GM21576 (cell line): Measurements from ENCODE around the gene LGALS7B.
"Not testable (repeated sequence)": the region's sequence is repeated elsewhere in the genome, so short reads cannot be mapped to it uniquely, and the experiment has no call there.

Experiments
- ATAC-seq: cut with Tn5 transposase; IDR thresholded peaks from one replicate; pipeline ENCODE4 v1.9.1; 2021; ENCODE audit warnings: mild to moderate bottlenecking, moderate library complexity; ENCODE audit not compliant: unreplicated experiment

LGALS7B gene

GRCh38 chr19:38788478-38789243 lies at the start of gene LGALS7B:
LGALS7B (plus strand) TSS chr19:38789200; CDS start chr19:38789227, 27 bp downstream.
- no peak for ATAC-seq

- no peak for ATAC-seq
Measured at GRCh38 chr19:38739440-38740256, 49.4 kb upstream of the LGALS7B start.

DNA sequence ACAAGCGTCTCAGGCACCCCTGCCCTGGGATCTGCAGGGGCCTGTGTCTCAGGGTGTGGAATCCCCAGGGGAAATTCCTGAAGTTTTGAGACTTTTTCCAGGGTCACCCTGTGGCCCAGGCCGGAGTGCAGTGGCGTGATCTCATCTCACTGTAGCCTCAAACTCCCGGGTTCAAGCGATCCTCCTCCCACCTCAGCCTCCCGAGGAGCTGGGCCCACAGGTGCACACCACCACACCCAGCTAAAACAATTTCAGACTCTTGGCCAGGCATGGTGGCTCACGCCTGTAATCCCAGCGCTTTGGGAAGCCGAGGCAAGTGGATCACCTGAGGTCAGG lies 48.8 kb upstream of the LGALS7B start:
- no peak for ATAC-seq

DNA sequence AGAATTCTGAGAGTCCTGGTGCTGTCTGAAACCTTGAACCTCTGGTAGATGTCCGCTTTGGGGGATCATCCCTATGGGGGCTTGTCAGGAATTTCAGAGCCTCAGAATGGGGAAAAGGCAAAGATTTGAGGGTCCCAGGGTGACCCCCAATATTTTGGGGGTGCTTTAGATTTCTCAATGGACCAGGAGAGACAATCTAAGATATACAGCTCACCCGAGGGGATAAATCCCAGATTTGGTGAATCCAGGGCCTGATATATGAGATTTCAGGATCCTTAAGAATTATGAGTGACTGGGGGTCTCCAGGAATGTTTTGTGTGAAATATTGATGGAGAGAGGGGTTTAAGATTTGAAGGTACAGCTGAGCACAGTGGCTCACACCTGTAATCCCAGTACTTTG lies 48.1 kb upstream of the LGALS7B start:
- ATAC-seq = no peak

GRCh38 chr19:38741670-38742069 lies 47.3 kb upstream of the LGALS7B start:
- no peak for ATAC-seq

DNA sequence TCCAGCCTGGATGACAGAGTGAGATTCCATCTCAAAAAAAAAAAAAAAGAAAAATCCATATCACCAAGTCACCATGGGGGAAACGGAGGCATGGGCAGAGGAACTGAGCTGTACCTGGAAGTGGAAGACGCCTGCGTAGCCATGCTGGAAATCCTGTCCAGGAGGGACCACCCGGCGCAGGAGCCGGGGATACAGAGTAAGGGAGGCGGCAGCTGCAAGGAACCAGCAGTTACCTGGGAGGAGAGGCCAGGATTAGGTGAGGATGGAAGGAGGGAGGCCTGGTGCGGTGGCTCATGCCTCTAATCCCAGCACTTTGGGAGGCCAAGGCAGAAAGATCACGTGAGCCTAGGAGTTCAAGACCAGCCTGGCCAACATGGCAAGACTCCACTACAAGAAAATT lies 46.7 kb upstream of the LGALS7B start:
- ATAC-seq = no peak

GRCh38 chr19:38742906-38743305 lies 46.1 kb upstream of the LGALS7B start:
- no peak for ATAC-seq

- no peak for ATAC-seq
Measured at GRCh38 chr19:38743394-38744297, 45.4 kb upstream of the LGALS7B start.

- ATAC-seq = no peak
Measured at GRCh38 chr19:38744298-38744681, 44.7 kb upstream of the LGALS7B start, which contains the start of gene CAPN12. CAPN12 (minus strand) TSS chr19:38744474; CDS start chr19:38744165, 309 bp downstream.

DNA sequence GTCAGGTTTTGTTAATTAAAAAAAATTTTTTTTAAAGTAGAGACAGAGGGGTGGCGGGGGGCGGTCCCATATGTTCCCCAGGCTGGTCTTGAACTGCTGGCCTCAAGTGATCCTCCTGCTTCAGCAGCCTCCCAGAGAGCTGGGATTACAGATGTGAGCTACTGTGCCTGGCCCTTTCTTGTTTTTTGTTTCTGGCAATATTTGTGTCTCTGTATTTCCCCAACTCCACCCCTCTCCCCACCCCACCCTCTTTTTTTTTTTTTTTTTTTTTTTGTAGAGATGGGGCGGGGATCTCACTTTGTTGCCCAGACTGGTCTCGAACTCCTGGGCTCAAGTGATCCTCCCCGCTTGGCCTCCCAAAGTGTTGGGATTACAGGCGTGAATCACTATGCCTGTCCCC lies 44.1 kb upstream of the LGALS7B start:
- no peak for ATAC-seq

- ATAC-seq = no peak
Measured at GRCh38 chr19:38745316-38745715, 43.7 kb upstream of the LGALS7B start.

DNA sequence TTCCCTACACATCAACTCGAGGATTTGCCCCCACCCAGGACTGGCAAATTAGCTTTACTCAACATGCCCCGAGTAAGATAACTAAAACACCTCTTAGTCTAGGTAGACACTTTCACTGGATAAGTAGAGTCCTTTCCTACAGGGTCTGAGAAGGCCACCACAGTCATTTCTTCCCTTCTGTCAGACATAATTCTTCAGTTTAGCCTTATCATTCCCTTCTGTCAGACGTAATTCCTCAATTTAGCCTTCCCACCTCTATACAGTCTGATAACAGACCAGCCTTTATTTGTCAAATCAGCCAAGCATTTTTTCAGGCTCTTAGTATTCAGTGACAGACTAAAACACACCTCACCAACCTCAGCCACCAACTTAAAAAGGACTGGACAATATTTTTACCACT lies 35.2 kb upstream of the LGALS7B start:
- not testable (repeated sequence) for ATAC-seq

GRCh38 chr19:38754196-38754595 lies 34.8 kb upstream of the LGALS7B start:
- not testable (repeated sequence) for ATAC-seq

GRCh38 chr19:38759590-38760003 lies 29.4 kb upstream of the LGALS7B start:
- no peak for ATAC-seq

DNA sequence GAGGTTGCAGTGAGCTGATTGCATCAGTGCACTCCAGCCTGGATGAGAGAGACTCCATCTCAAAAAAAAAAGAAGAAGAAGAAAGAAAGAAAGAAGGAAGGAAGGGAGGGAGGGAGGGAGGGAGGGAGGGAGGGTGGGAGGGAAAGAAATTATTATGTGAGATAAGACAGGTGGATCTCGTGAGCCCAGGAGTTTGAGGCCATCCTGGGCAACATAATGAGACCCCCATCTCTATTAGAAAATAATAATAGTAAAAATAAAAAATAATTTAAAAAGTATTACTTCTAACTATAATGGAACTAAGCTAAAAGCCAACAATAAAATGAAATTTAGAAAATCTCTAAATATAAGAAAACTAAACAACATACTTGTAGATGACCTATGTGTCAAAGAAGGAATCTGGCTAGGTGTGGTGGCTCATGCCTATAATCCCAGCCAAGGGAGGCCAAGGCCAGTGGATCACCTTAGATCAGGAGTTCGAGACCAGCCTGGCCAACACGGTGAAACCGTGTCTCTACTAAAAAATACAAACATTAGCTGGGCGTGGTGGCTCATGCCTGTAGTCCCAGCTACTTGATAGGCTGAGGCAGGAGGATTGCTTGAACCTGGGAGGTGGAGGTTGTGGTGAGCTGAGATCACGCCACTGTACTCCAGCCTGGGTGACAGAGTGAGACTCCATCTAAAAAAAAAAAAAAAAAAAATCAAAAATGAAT lies 28.0 kb upstream of the LGALS7B start:
- not testable (repeated sequence) for ATAC-seq

- ATAC-seq = not testable (repeated sequence)
Measured at GRCh38 chr19:38761884-38762389, 27.1 kb upstream of the LGALS7B start.

DNA sequence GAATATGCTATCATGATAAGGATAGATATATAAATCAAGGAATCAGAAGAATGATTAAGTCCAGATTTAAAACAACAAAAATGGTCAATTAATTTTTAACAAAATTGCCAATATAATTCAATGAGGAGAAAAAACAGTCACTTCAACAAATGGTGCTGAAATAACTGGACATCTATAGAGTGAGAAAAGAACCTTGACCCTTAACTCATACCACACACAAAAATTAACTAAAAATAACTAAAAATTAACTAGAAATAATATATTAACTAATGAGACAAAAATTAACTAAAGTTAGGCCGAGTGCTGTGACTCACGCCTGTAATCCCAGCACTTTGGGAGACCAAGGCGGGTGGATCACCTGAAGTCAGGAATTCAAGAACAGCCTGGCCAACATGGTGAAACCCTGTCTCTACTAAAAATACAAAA lies 25.2 kb upstream of the LGALS7B start:
- ATAC-seq = no peak

DNA sequence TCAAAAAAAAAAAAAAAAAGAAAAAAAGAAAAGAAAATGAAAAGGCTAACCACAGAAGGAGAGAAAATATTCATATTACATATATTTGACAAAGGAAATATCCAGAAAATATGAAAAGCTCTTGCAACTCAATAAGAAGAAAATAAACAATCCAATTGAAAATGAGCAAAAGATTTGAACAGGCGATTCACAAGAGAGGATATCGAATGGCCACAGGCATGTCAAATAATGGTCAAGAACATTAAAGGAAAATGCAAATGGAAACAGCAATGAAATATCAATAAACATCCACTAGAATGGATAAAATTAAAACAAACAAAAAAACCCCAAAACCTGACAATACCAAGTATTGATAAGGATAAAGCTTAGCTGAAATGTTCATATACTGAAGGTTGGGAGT lies 23.8 kb upstream of the LGALS7B start:
- no peak for ATAC-seq

- no peak for ATAC-seq
Measured at GRCh38 chr19:38766276-38767047, 22.5 kb upstream of the LGALS7B start.
